Measurements from ENCODE around the gene PAQR8. TPM values are rescaled to one million over a fixed set of nuclear protein-coding genes. Genes with fewer than 3 reads are reported as not detected.
"Not testable (repeated sequence)": the region's sequence is repeated elsewhere in the genome, so short reads cannot be mapped to it uniquely, and the experiment has no call there.

The PAQR8 gene
- total and polyA plus RNA-seq, 7 donors = 0.39 to 1.3 (median 0.68) TPM

- no peak overlapping the region for H3K27ac ChIP-seq
- intact Hi-C loops (cut with DNase I) = no loop called here
- DNase-seq (no peak), ATAC-seq (no peak)
- no peaks in the 10 kb centered on the region for H3K4me1 ChIP-seq
- no peak overlapping the region for H3K4me3 ChIP-seq
- H3K9me3 ChIP-seq = no peaks in the 10 kb centered on the region
- peaks cover 0 to 1% (median 0%) of the 10 kb centered on the region in 3 donors for H3K27me3 ChIP-seq (ENCODE audit: insufficient read depth in 3 of 3, low read length in 2 of 3)
- TF ChIP-seq CTCF (IDR thresholded peaks at IDR 0.05) = no peak
- H3K36me3 ChIP-seq (ENCODE audit: insufficient read depth in 1 of 2, low read depth in 1 of 2) = no peaks in the 10 kb centered on the region
- 90 to 95% (median 95%) methylated on average over 2 of the region's 2 CpGs for WGBS, 3 donors
Observed at GRCh38 chr6:52384145-52384766, 22.3 kb downstream of the PAQR8 start.

GRCh38 chr6:52385074-52385473 lies 23.1 kb downstream of the PAQR8 start:
- no peak for DNase-seq
- 96 to 100% (median 100%) methylated on average over 4 of the region's 4 CpGs for WGBS, 3 donors
- no peak for ATAC-seq
- Histone ChIP-seq H3K4me1 (no peaks in the 10 kb centered on the region), H3K9me3 (no peaks in the 10 kb centered on the region), H3K36me3 (ENCODE audit: insufficient read depth in 1 of 2, low read depth in 1 of 2) (no peaks in the 10 kb centered on the region), H3K27ac (no peak overlapping the region), H3K4me3 (no peak overlapping the region), H3K27me3 (ENCODE audit: insufficient read depth in 3 of 3, low read length in 2 of 3) (peaks cover 0 to 1% (median 0%) of the 10 kb centered on the region in 3 donors)
- intact Hi-C loops (cut with DNase I) = no loop called here
- no peak for TF ChIP-seq CTCF (IDR thresholded peaks at IDR 0.05)

- H3K9me3 ChIP-seq; intact Hi-C loops (cut with DNase I); H3K27ac ChIP-seq; H3K27me3 ChIP-seq (ENCODE audit: insufficient read depth in 3 of 3, low read length in 2 of 3); H3K4me3 ChIP-seq; DNase-seq; H3K36me3 ChIP-seq (ENCODE audit: insufficient read depth in 1 of 2, low read depth in 1 of 2); ATAC-seq; H3K4me1 ChIP-seq: not testable (repeated sequence)
- WGBS, 3 donors = 76 to 86% (median 85%) methylated on average over 4 of the region's 4 CpGs
Observed at GRCh38 chr6:52388119-52388518, 26.2 kb downstream of the PAQR8 start.

- DNase-seq = no peak
- Histone ChIP-seq H3K9me3 (no peaks in the 10 kb centered on the region), H3K27me3 (ENCODE audit: insufficient read depth in 3 of 3, low read length in 2 of 3) (peaks cover 0 to 1% (median 0%) of the 10 kb centered on the region in 3 donors), H3K4me3 (no peak overlapping the region), H3K27ac (no peak overlapping the region), H3K36me3 (ENCODE audit: insufficient read depth in 1 of 2, low read depth in 1 of 2) (no peaks in the 10 kb centered on the region), H3K4me1 (no peaks in the 10 kb centered on the region)
- 77 to 89% (median 86%) methylated on average over 4 of the region's 4 CpGs for WGBS, 3 donors
- ATAC-seq = no peak
- intact Hi-C loops (cut with DNase I) = no loop called here
- TF ChIP-seq CTCF (IDR thresholded peaks at IDR 0.05) = no peak
Observed at GRCh38 chr6:52388790-52389189, 26.8 kb downstream of the PAQR8 start.

- no peak overlapping the region for H3K27ac ChIP-seq
- peaks cover 0 to 1% (median 0%) of the 10 kb centered on the region in 3 donors for H3K27me3 ChIP-seq (ENCODE audit: insufficient read depth in 3 of 3, low read length in 2 of 3)
- intact Hi-C loops (cut with DNase I) = no loop called here
- H3K4me1 ChIP-seq = no peaks in the 10 kb centered on the region
- DNase-seq = no peak
- ATAC-seq = no peak
- WGBS, 3 donors = 85 to 100% (median 92%) methylated on average over 1 of the region's 1 CpG
- no peaks in the 10 kb centered on the region for H3K36me3 ChIP-seq (ENCODE audit: insufficient read depth in 1 of 2, low read depth in 1 of 2)
- H3K4me3 ChIP-seq = no peak overlapping the region
- no peak for TF ChIP-seq CTCF (IDR thresholded peaks at IDR 0.05)
- no peaks in the 10 kb centered on the region for H3K9me3 ChIP-seq
Observed at GRCh38 chr6:52389264-52389625, 27.3 kb downstream of the PAQR8 start.
